Measurements from ENCODE around the gene SFMBT2. TPM values are rescaled to one million over a fixed set of nuclear protein-coding genes. Genes with fewer than 3 reads are reported as not detected.

SFMBT2 gene
- total RNA-seq, 1 donor from 2014 or later, result 9.1 TPM

DNA sequence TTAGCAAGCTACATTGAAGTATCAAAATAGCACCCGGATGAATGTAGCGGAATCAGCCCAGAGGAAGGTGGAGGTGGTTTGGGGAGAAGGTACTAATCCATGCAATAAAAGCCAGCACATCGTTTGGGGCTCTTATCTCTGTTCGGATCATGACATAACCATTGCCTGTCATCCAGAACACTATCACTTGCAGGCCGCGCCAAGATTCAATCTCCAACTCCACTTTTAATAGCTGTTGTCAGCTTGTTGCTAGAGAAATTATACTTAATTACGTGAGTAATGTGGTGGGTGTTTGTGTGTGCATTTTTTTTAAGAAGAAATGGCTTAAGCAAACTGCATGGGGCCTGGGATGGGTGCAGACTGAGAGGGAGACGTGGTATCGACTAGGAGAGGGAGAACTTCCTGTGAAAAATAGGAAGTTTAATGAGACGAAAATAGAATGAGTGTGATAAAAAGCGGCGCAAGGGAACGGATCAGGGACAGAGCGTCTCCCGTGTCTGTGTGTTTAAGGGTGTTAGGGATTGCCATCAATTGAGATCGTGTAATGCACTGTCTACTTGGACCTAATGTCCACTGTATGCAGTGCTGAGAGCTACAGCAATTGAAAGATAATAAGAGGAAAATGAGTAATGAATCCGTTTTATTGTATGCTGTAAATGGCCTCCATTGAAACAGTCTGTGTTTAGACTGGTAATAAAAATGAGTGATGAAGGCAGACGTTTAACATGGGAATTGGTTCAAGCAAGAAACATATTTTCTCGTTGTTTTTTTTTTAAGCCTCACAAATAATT, 27.6 kb upstream of the SFMBT2 start:
- DNase-seq (ENCODE audit: low spot score, unreplicated experiment), result no peak
- Mint-ChIP-seq H3K4me1 (ENCODE audit: low read depth) (peaks cover 4% of the 10 kb centered on the region), H3K27ac (no peak overlapping the region), H3K9me3 (ENCODE audit: low read depth) (no peaks in the 10 kb centered on the region), H3K27me3 (peaks cover 23% of the 10 kb centered on the region), H3K4me3 (ENCODE audit: low read depth) (no peak overlapping the region), H3K36me3 (ENCODE audit: insufficient read depth) (no peaks in the 10 kb centered on the region)
- TF ChIP-seq, protein P1, sequence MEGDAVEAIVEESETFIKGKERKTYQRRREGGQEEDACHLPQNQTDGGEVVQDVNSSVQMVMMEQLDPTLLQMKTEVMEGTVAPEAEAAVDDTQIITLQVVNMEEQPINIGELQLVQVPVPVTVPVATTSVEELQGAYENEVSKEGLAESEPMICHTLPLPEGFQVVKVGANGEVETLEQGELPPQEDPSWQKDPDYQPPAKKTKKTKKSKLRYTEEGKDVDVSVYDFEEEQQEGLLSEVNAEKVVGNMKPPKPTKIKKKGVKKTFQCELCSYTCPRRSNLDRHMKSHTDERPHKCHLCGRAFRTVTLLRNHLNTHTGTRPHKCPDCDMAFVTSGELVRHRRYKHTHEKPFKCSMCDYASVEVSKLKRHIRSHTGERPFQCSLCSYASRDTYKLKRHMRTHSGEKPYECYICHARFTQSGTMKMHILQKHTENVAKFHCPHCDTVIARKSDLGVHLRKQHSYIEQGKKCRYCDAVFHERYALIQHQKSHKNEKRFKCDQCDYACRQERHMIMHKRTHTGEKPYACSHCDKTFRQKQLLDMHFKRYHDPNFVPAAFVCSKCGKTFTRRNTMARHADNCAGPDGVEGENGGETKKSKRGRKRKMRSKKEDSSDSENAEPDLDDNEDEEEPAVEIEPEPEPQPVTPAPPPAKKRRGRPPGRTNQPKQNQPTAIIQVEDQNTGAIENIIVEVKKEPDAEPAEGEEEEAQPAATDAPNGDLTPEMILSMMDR (IDR thresholded peaks at IDR 0.05; ENCODE audit: unreplicated experiment), result no peak

DNA sequence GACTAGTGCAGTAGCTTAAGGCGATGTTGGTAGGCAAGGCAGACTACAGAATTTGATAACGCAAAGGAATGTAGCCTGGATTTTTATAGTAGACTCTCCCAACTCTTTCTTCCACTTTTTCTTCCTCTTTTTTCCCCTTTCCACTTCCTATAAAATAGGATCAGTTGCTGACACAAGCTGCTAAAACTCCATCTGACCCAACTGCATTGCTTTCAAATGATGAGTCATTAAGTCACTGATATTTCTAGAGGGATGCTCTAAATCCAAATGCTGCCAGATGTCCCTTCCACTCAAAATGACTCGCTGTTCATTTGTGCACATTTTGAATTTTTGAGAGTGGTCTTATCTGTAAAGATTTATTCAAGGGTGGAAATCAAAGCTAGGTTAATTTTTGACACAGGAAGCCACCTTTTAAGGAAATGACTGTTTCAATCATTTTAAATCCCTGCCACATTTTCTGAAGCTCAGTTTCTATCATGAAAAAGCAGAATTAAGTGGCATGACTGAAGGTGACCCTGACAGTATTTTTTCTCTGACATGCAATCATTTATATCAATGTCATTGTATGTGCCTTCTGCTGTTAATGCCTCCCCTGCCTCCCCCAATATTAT, 25.8 kb upstream of the SFMBT2 start:
- no peak for DNase-seq (ENCODE audit: low spot score, unreplicated experiment)
- H3K27ac Mint-ChIP-seq, result no peak overlapping the region
- no peak overlapping the region for H3K4me3 Mint-ChIP-seq (ENCODE audit: low read depth)
- peaks cover 3% of the 10 kb centered on the region for H3K9me3 Mint-ChIP-seq (ENCODE audit: low read depth)
- TF ChIP-seq, protein P1 (IDR thresholded peaks at IDR 0.05; ENCODE audit: unreplicated experiment), result no peak
- peaks cover 8% of the 10 kb centered on the region for H3K4me1 Mint-ChIP-seq (ENCODE audit: low read depth)
- H3K27me3 Mint-ChIP-seq, result peaks cover 23% of the 10 kb centered on the region
- no peaks in the 10 kb centered on the region for H3K36me3 Mint-ChIP-seq (ENCODE audit: insufficient read depth)

DNA sequence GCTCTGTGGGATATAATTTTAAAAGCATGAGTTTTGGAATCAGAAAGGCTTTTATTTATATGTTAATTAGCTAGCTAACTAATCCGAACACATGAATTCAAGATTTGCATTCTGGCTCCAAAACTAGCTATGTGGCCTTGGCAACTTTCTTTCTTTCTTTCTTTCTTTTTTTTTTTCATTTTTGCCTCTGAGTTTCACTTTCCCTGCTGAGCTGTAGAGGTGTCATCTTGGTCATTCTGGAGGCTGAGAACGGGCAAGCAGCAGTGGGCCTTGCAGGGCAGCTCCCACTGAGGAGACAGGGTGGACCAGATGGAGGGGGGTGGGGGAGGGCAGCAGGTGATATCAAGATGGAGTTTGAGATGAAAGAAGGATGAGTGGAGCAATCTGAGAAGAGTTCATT, 24.8 kb upstream of the SFMBT2 start:
- DNase-seq (ENCODE audit: low spot score, unreplicated experiment), result no peak
- H3K4me3 Mint-ChIP-seq (ENCODE audit: low read depth), result no peak overlapping the region
- peaks cover 17% of the 10 kb centered on the region for H3K27me3 Mint-ChIP-seq
- TF ChIP-seq, protein P1 (IDR thresholded peaks at IDR 0.05; ENCODE audit: unreplicated experiment), result no peak
- H3K4me1 Mint-ChIP-seq (ENCODE audit: low read depth), result peaks cover 8% of the 10 kb centered on the region
- H3K9me3 Mint-ChIP-seq (ENCODE audit: low read depth), result peaks cover 7% of the 10 kb centered on the region
- no peaks in the 10 kb centered on the region for H3K36me3 Mint-ChIP-seq (ENCODE audit: insufficient read depth)
- H3K27ac Mint-ChIP-seq, result no peak overlapping the region

DNA sequence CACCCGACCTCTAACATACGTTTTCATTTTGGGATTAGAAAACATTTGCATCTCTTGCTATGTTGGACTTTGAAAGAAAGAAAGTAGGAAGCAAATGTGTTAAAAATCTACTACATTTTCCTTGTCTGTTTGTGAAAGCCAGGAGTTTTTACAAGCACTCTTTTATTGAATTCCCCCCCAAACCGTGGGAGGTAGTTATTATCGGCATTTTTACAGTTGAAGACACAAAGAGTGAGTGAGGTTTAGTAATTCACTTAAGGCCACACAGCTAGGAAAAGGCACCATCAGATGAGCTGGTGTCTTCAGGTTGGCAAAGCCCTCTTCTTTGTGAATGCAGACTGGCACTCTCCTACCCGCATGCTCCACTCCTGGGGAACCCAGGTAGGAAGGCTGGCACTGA, 23.5 kb upstream of the SFMBT2 start:
- H3K27me3 Mint-ChIP-seq, result peaks cover 16% of the 10 kb centered on the region
- H3K36me3 Mint-ChIP-seq (ENCODE audit: insufficient read depth), result no peaks in the 10 kb centered on the region
- DNase-seq (ENCODE audit: low spot score, unreplicated experiment), result no peak
- TF ChIP-seq, protein P1 (IDR thresholded peaks at IDR 0.05; ENCODE audit: unreplicated experiment), result no peak
- peaks cover 8% of the 10 kb centered on the region for H3K4me1 Mint-ChIP-seq (ENCODE audit: low read depth)
- H3K27ac Mint-ChIP-seq, result no peak overlapping the region
- peaks cover 7% of the 10 kb centered on the region for H3K9me3 Mint-ChIP-seq (ENCODE audit: low read depth)
- H3K4me3 Mint-ChIP-seq (ENCODE audit: low read depth), result no peak overlapping the region

DNA sequence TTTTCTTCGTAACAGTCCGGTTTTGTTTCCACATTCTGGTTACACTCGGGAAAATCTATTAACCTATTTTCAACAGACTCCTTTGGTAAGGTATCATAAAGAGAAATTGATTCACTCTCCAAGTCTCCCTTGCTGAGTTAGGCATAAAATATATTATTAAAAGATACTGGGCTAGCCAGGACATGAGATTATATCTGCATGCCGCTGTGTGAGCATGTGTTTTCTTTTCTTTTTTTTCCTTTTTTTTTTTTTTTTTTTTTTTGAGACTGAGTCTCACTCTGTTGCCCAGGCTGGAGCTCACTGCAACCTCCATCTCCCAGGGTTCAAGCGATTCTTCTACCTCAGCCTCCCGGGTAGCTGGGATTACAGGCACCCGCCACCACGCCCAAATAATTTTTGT, 23.0 kb upstream of the SFMBT2 start:
- no peaks in the 10 kb centered on the region for H3K36me3 Mint-ChIP-seq (ENCODE audit: insufficient read depth)
- no peak for DNase-seq (ENCODE audit: low spot score, unreplicated experiment)
- H3K4me1 Mint-ChIP-seq (ENCODE audit: low read depth), result peaks cover 8% of the 10 kb centered on the region
- no peak overlapping the region for H3K4me3 Mint-ChIP-seq (ENCODE audit: low read depth)
- TF ChIP-seq, protein P1 (IDR thresholded peaks at IDR 0.05; ENCODE audit: unreplicated experiment), result no peak
- H3K27me3 Mint-ChIP-seq, result peaks cover 14% of the 10 kb centered on the region
- H3K27ac Mint-ChIP-seq, result no peak overlapping the region
- H3K9me3 Mint-ChIP-seq (ENCODE audit: low read depth), result peaks cover 7% of the 10 kb centered on the region
